Measurements from ENCODE around the gene SLC26A5.

DNA sequence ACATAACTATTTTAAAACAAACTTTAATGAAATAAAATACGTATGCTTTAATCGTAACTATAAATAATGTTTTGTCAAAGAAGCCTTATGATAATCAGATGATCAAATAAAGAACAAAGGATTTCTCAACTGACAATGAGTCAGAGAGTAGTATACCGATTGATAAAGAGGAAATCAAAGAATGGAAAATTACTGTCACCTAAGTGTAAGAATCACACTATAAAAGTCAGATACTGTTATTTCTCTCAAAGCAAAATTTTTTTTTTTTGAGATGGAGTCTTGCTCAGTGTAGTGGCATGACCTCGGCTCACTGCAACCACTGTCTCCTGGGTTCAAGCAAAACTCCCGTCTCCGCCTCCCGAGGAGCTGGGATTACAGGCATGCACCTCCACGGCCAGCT, 120.3 kb downstream of the SLC26A5 start:
- TF ChIP-seq, protein P1, sequence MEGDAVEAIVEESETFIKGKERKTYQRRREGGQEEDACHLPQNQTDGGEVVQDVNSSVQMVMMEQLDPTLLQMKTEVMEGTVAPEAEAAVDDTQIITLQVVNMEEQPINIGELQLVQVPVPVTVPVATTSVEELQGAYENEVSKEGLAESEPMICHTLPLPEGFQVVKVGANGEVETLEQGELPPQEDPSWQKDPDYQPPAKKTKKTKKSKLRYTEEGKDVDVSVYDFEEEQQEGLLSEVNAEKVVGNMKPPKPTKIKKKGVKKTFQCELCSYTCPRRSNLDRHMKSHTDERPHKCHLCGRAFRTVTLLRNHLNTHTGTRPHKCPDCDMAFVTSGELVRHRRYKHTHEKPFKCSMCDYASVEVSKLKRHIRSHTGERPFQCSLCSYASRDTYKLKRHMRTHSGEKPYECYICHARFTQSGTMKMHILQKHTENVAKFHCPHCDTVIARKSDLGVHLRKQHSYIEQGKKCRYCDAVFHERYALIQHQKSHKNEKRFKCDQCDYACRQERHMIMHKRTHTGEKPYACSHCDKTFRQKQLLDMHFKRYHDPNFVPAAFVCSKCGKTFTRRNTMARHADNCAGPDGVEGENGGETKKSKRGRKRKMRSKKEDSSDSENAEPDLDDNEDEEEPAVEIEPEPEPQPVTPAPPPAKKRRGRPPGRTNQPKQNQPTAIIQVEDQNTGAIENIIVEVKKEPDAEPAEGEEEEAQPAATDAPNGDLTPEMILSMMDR (conservative IDR thresholded peaks at IDR 0.05; ENCODE audit: low read depth, low read length), result no peak
- no peak for TF ChIP-seq EZH2 (IDR thresholded peaks at IDR 0.05; ENCODE audit: low read length, unreplicated experiment)
